GM12801 (cell line): Measurements from ENCODE around the gene NRK.

Experiments
- CTCF ChIP-seq: IDR thresholded peaks from one replicate; pipeline ENCODE4 v1.5.1; 2011; ENCODE audit warnings: control low read depth; ENCODE audit not compliant: insufficient read length; ENCODE audit errors: extremely low read depth

Gene NRK

GRCh38 chrX:105822138-105823091 is at the start of gene NRK:
NRK (plus strand) TSS chrX:105822539; CDS start chrX:105822846, 307 bp downstream.
- no peak for TF ChIP-seq CTCF

- no peak for TF ChIP-seq CTCF
These were observed 48.5 kb upstream of the NRK start for GRCh38 chrX:105773801-105774200.

- TF ChIP-seq CTCF: no peak
These were observed 46.7 kb upstream of the NRK start for GRCh38 chrX:105775679-105776078.

- no peak for TF ChIP-seq CTCF
These were observed 40.5 kb upstream of the NRK start for GRCh38 chrX:105781804-105782203.

- no peak for TF ChIP-seq CTCF
These were observed 18.4 kb upstream of the NRK start for GRCh38 chrX:105803891-105804290.

- no peak for TF ChIP-seq CTCF
These were observed 5.8 kb upstream of the NRK start for GRCh38 chrX:105816517-105816916.

GRCh38 chrX:105820247-105820646 is 2.1 kb upstream of the NRK start:
- no peak for TF ChIP-seq CTCF
